Astrocyte (in vitro differentiated cells and primary cell): ENCODE data around the gene IL31. TPM values are rescaled to one million over a fixed set of nuclear protein-coding genes. Genes with fewer than 3 reads are reported as not detected.

Experiments used
- DNase-seq: peaks from one replicate; pipeline ENCODE4 v3.0.0-alpha.2; 2010; ENCODE audit warnings: low read depth
- FAIRE-seq: peaks from 2 replicates; lab custom pipeline; 2011; peaks lifted over from hg19 to GRCh38; lab: Jason Lieb, UNC
- H2AFZ ChIP-seq: 2 replicates; pipeline ENCODE4 v1.6.0; 2012; ENCODE audit warnings: low read depth, low read length, inconsistent platforms
- H3K27ac ChIP-seq: 2 replicates; pipeline ENCODE4 v1.5.1; 2011; ENCODE audit warnings: low read depth, low read length, inconsistent platforms
- H3K27me3 ChIP-seq: 2 replicates; pipeline ENCODE4 v1.6.0; 2011; ENCODE audit warnings: low read length, inconsistent platforms; ENCODE audit not compliant: insufficient read depth
- H3K36me3 ChIP-seq: 2 replicates; pipeline ENCODE4 v1.5.1; 2011; ENCODE audit warnings: low read length, inconsistent platforms; ENCODE audit not compliant: insufficient read depth
- H3K4me1 ChIP-seq: 2 replicates; pipeline ENCODE4 v1.5.1; 2011; ENCODE audit warnings: low read length, inconsistent platforms; ENCODE audit not compliant: insufficient read depth
- H3K4me2 ChIP-seq: 2 replicates; pipeline ENCODE4 v1.6.0; 2012; ENCODE audit warnings: low read length, inconsistent platforms
- H3K4me3 ChIP-seq: 2 replicates; pipeline ENCODE4 v1.5.1; 2011; ENCODE audit warnings: low read depth, mild to moderate bottlenecking, low read length, inconsistent platforms; ENCODE audit not compliant: insufficient read depth
- H3K79me2 ChIP-seq: 2 replicates; pipeline ENCODE4 v1.6.0; 2012; ENCODE audit warnings: mild to moderate bottlenecking, low read length, inconsistent platforms; ENCODE audit not compliant: insufficient read depth
- H3K9ac ChIP-seq: 2 replicates; pipeline ENCODE4 v1.6.0; 2012; ENCODE audit warnings: mild to moderate bottlenecking, low read length, inconsistent platforms
- H3K9me3 ChIP-seq: 2 replicates; pipeline ENCODE4 v1.5.1; 2012; ENCODE audit warnings: low read depth, mild to moderate bottlenecking, low read length, inconsistent platforms; ENCODE audit not compliant: insufficient read depth
- H4K20me1 ChIP-seq: 2 replicates; pipeline ENCODE4 v1.6.0; 2012; ENCODE audit warnings: low read length, inconsistent platforms; ENCODE audit not compliant: insufficient read depth
- H3K27ac Mint-ChIP-seq: one replicate; pipeline ENCODE4 v1.8.0; 2021; ENCODE audit warnings: mild to moderate bottlenecking, mixed read lengths; ENCODE audit not compliant: unreplicated experiment
- H3K27me3 Mint-ChIP-seq: one replicate; pipeline ENCODE4 v1.8.0; 2021; ENCODE audit warnings: low read depth, mixed read lengths; ENCODE audit not compliant: unreplicated experiment
- H3K36me3 Mint-ChIP-seq: one replicate; pipeline ENCODE4 v1.8.0; 2021; ENCODE audit warnings: low read depth, mixed read lengths; ENCODE audit not compliant: unreplicated experiment
- H3K4me1 Mint-ChIP-seq: one replicate; pipeline ENCODE4 v1.8.0; 2021; ENCODE audit warnings: low read depth, mixed read lengths; ENCODE audit not compliant: unreplicated experiment
- H3K4me3 Mint-ChIP-seq: one replicate; pipeline ENCODE4 v1.8.0; 2021; ENCODE audit warnings: mild to moderate bottlenecking, moderate library complexity, mixed read lengths; ENCODE audit not compliant: unreplicated experiment
- H3K9me3 Mint-ChIP-seq: one replicate; pipeline ENCODE4 v1.8.0; 2021; ENCODE audit warnings: mild to moderate bottlenecking, mixed read lengths; ENCODE audit not compliant: unreplicated experiment
- CTCF ChIP-seq: IDR thresholded peaks from 2 replicates; pipeline ENCODE4 v1.5.1; 2011; ENCODE audit warnings: low read depth, mild to moderate bottlenecking, inconsistent platforms, low read length, moderate library complexity; ENCODE audit not compliant: insufficient read depth
- EZH2 ChIP-seq: IDR thresholded peaks from 2 replicates; pipeline ENCODE4 v1.6.1; 2012; ENCODE audit warnings: mild to moderate bottlenecking, low read length, inconsistent platforms; ENCODE audit not compliant: insufficient read depth
- total RNA-seq: library from RNA; stranded (reverse); gene quantifications from 2 replicates; pipeline ENCODE4 v1.2.1, GENCODE V29; 2021

IL31 gene
- total RNA-seq, 1 donor from 2014 or later = not detected

GRCh38 chr12:122159882-122160281 lies 14.1 kb downstream of the IL31 start:
- Histone ChIP-seq H3K4me2 (no peak overlapping the region), H3K36me3 (no peaks in the 10 kb centered on the region), H3K4me3 (no peak overlapping the region), H3K9ac (no peak overlapping the region), H3K27me3 (no peaks in the 10 kb centered on the region), H3K4me1 (no peaks in the 10 kb centered on the region), H4K20me1 (no peaks in the 10 kb centered on the region), H3K9me3 (peaks cover 3% of the 10 kb centered on the region), H3K79me2 (no peaks in the 10 kb centered on the region), H2AFZ (no peak overlapping the region), H3K27ac (no peak overlapping the region)
- Mint-ChIP-seq H3K27me3 (peaks cover 11% of the 10 kb centered on the region), H3K4me3 (no peak overlapping the region), H3K36me3 (peaks cover 5% of the 10 kb centered on the region), H3K4me1 (no peaks in the 10 kb centered on the region), H3K27ac (no peak overlapping the region), H3K9me3 (no peaks in the 10 kb centered on the region)
- TF ChIP-seq EZH2 (no peak), CTCF (no peak)
- FAIRE-seq (no peak), DNase-seq (no peak)

- DNase-seq (no peak), FAIRE-seq (no peak)
- H4K20me1 ChIP-seq = no peaks in the 10 kb centered on the region
- H3K9ac ChIP-seq = no peak overlapping the region
- H3K4me2 ChIP-seq = no peak overlapping the region
- Mint-ChIP-seq H3K27me3 (peaks cover 14% of the 10 kb centered on the region), H3K36me3 (peaks cover 8% of the 10 kb centered on the region), H3K9me3 (no peaks in the 10 kb centered on the region), H3K4me1 (no peaks in the 10 kb centered on the region), H3K4me3 (no peak overlapping the region), H3K27ac (no peak overlapping the region)
- no peaks in the 10 kb centered on the region for H3K79me2 ChIP-seq
- TF ChIP-seq EZH2 (no peak), CTCF (no peak)
- no peaks in the 10 kb centered on the region for H3K27me3 ChIP-seq
- H3K36me3 ChIP-seq = no peaks in the 10 kb centered on the region
- no peak overlapping the region for H2AFZ ChIP-seq
- no peaks in the 10 kb centered on the region for H3K4me1 ChIP-seq
- peaks cover 3% of the 10 kb centered on the region for H3K9me3 ChIP-seq
- no peak overlapping the region for H3K4me3 ChIP-seq
- H3K27ac ChIP-seq = no peak overlapping the region
Observed at GRCh38 chr12:122158700-122159285, 15.2 kb downstream of the IL31 start.

- DNase-seq = no peak
- Histone ChIP-seq H4K20me1 (no peaks in the 10 kb centered on the region), H2AFZ (no peak overlapping the region), H3K27ac (no peak overlapping the region), H3K9ac (no peak overlapping the region), H3K4me3 (no peak overlapping the region), H3K9me3 (no peaks in the 10 kb centered on the region), H3K4me1 (no peaks in the 10 kb centered on the region), H3K79me2 (no peaks in the 10 kb centered on the region), H3K36me3 (no peaks in the 10 kb centered on the region), H3K27me3 (no peaks in the 10 kb centered on the region), H3K4me2 (no peak overlapping the region)
- H3K9me3 Mint-ChIP-seq = peaks cover 2% of the 10 kb centered on the region
- no peak overlapping the region for H3K27ac Mint-ChIP-seq
- H3K4me1 Mint-ChIP-seq = no peaks in the 10 kb centered on the region
- TF ChIP-seq CTCF (no peak), EZH2 (no peak)
- FAIRE-seq = no peak
- H3K4me3 Mint-ChIP-seq = no peak overlapping the region
- H3K36me3 Mint-ChIP-seq = peaks cover 10% of the 10 kb centered on the region
- peaks cover 21% of the 10 kb centered on the region for H3K27me3 Mint-ChIP-seq
Observed at GRCh38 chr12:122155705-122156104, 18.3 kb downstream of the IL31 start.
